GM19023 (cell line): ENCODE data around the gene CALHM4.

Experiments used
- ATAC-seq: cut with Tn5 transposase; IDR thresholded peaks from one replicate; pipeline ENCODE4 v1.9.1; 2021; ENCODE audit warnings: mild to moderate bottlenecking, moderate library complexity; ENCODE audit not compliant: unreplicated experiment

The CALHM4 gene

GRCh38 chr6:116553451-116553850, at the start of gene CALHM4:
TSS of gene CALHM4 (plus strand) at chr6:116553751. CDS start at chr6:116553794, 43 bp downstream.
- ATAC-seq = no peak

GRCh38 chr6:116507324-116507723, 46.2 kb upstream of the CALHM4 start:
- ATAC-seq = no peak

- ATAC-seq = no peak
Observed at GRCh38 chr6:116508527-116508926, 45.0 kb upstream of the CALHM4 start.

- no peak for ATAC-seq
Observed at GRCh38 chr6:116511424-116512110, 42.0 kb upstream of the CALHM4 start, which contains the start of gene CALHM5. TSS of gene CALHM5 (plus strand) at chr6:116511639. CDS start at chr6:116511697, 58 bp downstream.

GRCh38 chr6:116512111-116512559, 41.4 kb upstream of the CALHM4 start:
- no peak for ATAC-seq

- no peak for ATAC-seq
Observed at GRCh38 chr6:116512734-116513133, 40.8 kb upstream of the CALHM4 start.

- no peak for ATAC-seq
Observed at GRCh38 chr6:116513224-116513875, 40.2 kb upstream of the CALHM4 start.

GRCh38 chr6:116514111-116514510, 39.4 kb upstream of the CALHM4 start:
- no peak for ATAC-seq

GRCh38 chr6:116515141-116515540, 38.4 kb upstream of the CALHM4 start:
- no peak for ATAC-seq

- ATAC-seq = no peak
Observed at GRCh38 chr6:116518621-116519368, 34.8 kb upstream of the CALHM4 start.

- ATAC-seq = no peak
Observed at GRCh38 chr6:116522896-116523295, 30.7 kb upstream of the CALHM4 start.

- ATAC-seq = no peak
Observed at GRCh38 chr6:116524236-116524635, 29.3 kb upstream of the CALHM4 start.

- no peak for ATAC-seq
Observed at GRCh38 chr6:116528133-116528532, 25.4 kb upstream of the CALHM4 start.

- ATAC-seq = no peak
Observed at GRCh38 chr6:116528780-116529179, 24.8 kb upstream of the CALHM4 start.

GRCh38 chr6:116529466-116530290, 23.9 kb upstream of the CALHM4 start:
- no peak for ATAC-seq

GRCh38 chr6:116530436-116530835, 23.1 kb upstream of the CALHM4 start:
- ATAC-seq = no peak

GRCh38 chr6:116531675-116532570, 21.6 kb upstream of the CALHM4 start:
- peak; percentile 78 for ATAC-seq

GRCh38 chr6:116533233-116533957, 20.2 kb upstream of the CALHM4 start:
- no peak for ATAC-seq

GRCh38 chr6:116535109-116535508, 18.4 kb upstream of the CALHM4 start:
- no peak for ATAC-seq
